H1 (cell line): ENCODE measurements around the gene PSMB5. TPM values are rescaled to one million over a fixed set of nuclear protein-coding genes. Genes with fewer than 3 reads are reported as not detected.

Experiments
- CTCF ChIA-PET: fragments of 300-600 bp; sonication (Branson Sonifier 250); formaldehyde crosslinking; loops from one replicate; lab custom pipeline; 2021; ENCODE audit not compliant: partially characterized antibody; lab: Charles Lee
- POLR2A ChIA-PET: fragments of 300-600 bp; sonication (Branson Sonifier 250); formaldehyde crosslinking; loops from one replicate; lab custom pipeline; 2021; ENCODE audit warnings: inconsistent platforms; ENCODE audit not compliant: partially characterized antibody; lab: Charles Lee
- DNase-seq, 2 experiments: peaks; one replicate each; pipeline versions ENCODE4 v3.0.0 to v3.0.0-alpha.2; 2010 to 2022; ENCODE audit warnings: low spot score in 2 of 2, low read depth in 1 of 2, mixed read lengths in 1 of 2
- FAIRE-seq: peaks from 2 replicates; lab custom pipeline; 2011; peaks lifted over from hg19 to GRCh38; lab: Jason Lieb, UNC
- H2AFZ ChIP-seq: 2 replicates; pipeline ENCODE4 v1.8.1; 2012; ENCODE audit warnings: low read length, inconsistent platforms
- H2AK5ac ChIP-seq: 2 replicates; pipeline ENCODE4 v1.6.1; 2013; ENCODE audit warnings: low read depth, low read length
- H2BK120ac ChIP-seq: replicated peaks from 2 replicates; pipeline ENCODE3; 2013; ENCODE audit warnings: low read depth, low read length, inconsistent platforms
- H2BK12ac ChIP-seq: 2 replicates; pipeline ENCODE4 v1.6.1; 2013; ENCODE audit warnings: low read depth, low read length
- H2BK15ac ChIP-seq: 2 replicates; pipeline ENCODE4 v1.6.1; 2013; ENCODE audit warnings: low read length
- H2BK20ac ChIP-seq: 2 replicates; pipeline ENCODE4 v1.6.1; 2013; ENCODE audit warnings: low read length
- H2BK5ac ChIP-seq: 2 replicates; pipeline ENCODE4 v1.6.1; 2013; ENCODE audit warnings: low read depth, low read length
- H3K14ac ChIP-seq: 2 replicates; pipeline ENCODE4 v1.6.1; 2013; ENCODE audit warnings: inconsistent platforms; ENCODE audit not compliant: insufficient read length
- H3K18ac ChIP-seq: 2 replicates; pipeline ENCODE4 v1.6.1; 2013; ENCODE audit warnings: low read length; ENCODE audit errors: extremely low read depth
- H3K23ac ChIP-seq: 2 replicates; pipeline ENCODE4 v1.6.1; 2013; ENCODE audit warnings: inconsistent platforms; ENCODE audit not compliant: insufficient read length
- H3K23me2 ChIP-seq: 2 replicates; pipeline ENCODE4 v1.6.1; 2013; ENCODE audit warnings: low read depth, low read length
- H3K27ac ChIP-seq: 2 replicates; pipeline ENCODE4 v1.6.1; 2011; ENCODE audit warnings: low read depth, low read length, inconsistent platforms
- H3K27me3 ChIP-seq, 4 experiments: replicated peaks in 1 of 4; 1 replicate in 1 of 4; 2 replicates in 3 of 4; pipeline versions ENCODE4 v1.6.1 to v1.8.1; 2011 to 2013; ENCODE audit warnings: low read length in 3 of 4, mild to moderate bottlenecking in 3 of 4, inconsistent platforms in 2 of 4, mixed read lengths in 2 of 4, moderate library complexity in 1 of 4; ENCODE audit not compliant: control insufficient read depth in 3 of 4, insufficient read depth in 3 of 4; ENCODE audit errors: extremely low read depth in 1 of 4
- H3K36me3 ChIP-seq, 4 experiments: 2 replicates each; pipeline versions ENCODE4 v1.6.1 to v1.8.1; 2011 to 2013; ENCODE audit warnings: mild to moderate bottlenecking in 4 of 4, low read length in 3 of 4, moderate library complexity in 2 of 4, control low read depth in 1 of 4, inconsistent platforms in 1 of 4; ENCODE audit not compliant: insufficient read depth in 4 of 4, control insufficient read depth in 2 of 4
- H3K4ac ChIP-seq: replicated peaks from 2 replicates; pipeline ENCODE3; 2013; ENCODE audit warnings: low read length, low read depth, mixed read lengths, inconsistent platforms; ENCODE audit not compliant: insufficient read length
- H3K4me1 ChIP-seq, 4 experiments: replicated peaks in 1 of 4; 1 replicate in 1 of 4; 2 replicates in 3 of 4; pipeline versions ENCODE4 v1.6.1 to v1.8.1; 2011 to 2013; ENCODE audit warnings: low read length in 3 of 4, inconsistent platforms in 2 of 4, mixed read lengths in 1 of 4; ENCODE audit not compliant: insufficient read depth in 4 of 4, control insufficient read depth in 3 of 4
- H3K4me2 ChIP-seq, 2 experiments: 2 replicates each; pipeline versions ENCODE4 v1.6.1 to v1.8.1; 2011 to 2013; ENCODE audit warnings: low read depth in 2 of 2, low read length in 2 of 2, control low read depth in 1 of 2, inconsistent platforms in 1 of 2, mild to moderate bottlenecking in 1 of 2; ENCODE audit not compliant: insufficient read depth in 1 of 2
- H3K4me3 ChIP-seq, 4 experiments: fragments of 200-600, 300-600 bp in 1 of 4; sonication (generic), shearing (Covaris generic), sonication (Bioruptor Twin) in 1 of 4; 2 replicates each; pipeline versions ENCODE4 v1.5.1 to v1.8.1; 2011 to 2016; ENCODE audit warnings: low read length in 4 of 4, low read depth in 3 of 4, control low read depth in 2 of 4, inconsistent platforms in 2 of 4, mild to moderate bottlenecking in 2 of 4, mixed read lengths in 1 of 4, moderate library complexity in 1 of 4; ENCODE audit not compliant: insufficient read depth in 2 of 4; ENCODE audit errors: extremely low read depth in 1 of 4
- H3K56ac ChIP-seq: replicated peaks from 2 replicates; pipeline ENCODE3; 2013; ENCODE audit warnings: low read depth, mild to moderate bottlenecking, mixed read lengths, low read length, inconsistent platforms; ENCODE audit not compliant: insufficient read length
- H3K79me1 ChIP-seq: 2 replicates; pipeline ENCODE4 v1.6.1; 2013; ENCODE audit warnings: low read depth, low read length, control low read depth
- H3K79me2 ChIP-seq, 2 experiments: 2 replicates each; pipeline versions ENCODE4 v1.6.1 to v1.8.1; 2012 to 2013; ENCODE audit warnings: low read length in 2 of 2, mild to moderate bottlenecking in 2 of 2, inconsistent platforms in 1 of 2; ENCODE audit not compliant: insufficient read depth in 2 of 2, control insufficient read depth in 1 of 2
- H3K9ac ChIP-seq, 4 experiments: replicated peaks in 1 of 4; 1 replicate in 1 of 4; 2 replicates in 3 of 4; pipeline versions ENCODE4 v1.6.1 to v1.8.1; 2011 to 2013; ENCODE audit warnings: low read depth in 3 of 4, low read length in 3 of 4, control low read depth in 2 of 4, mild to moderate bottlenecking in 2 of 4, moderate library complexity in 2 of 4, inconsistent platforms in 1 of 4; ENCODE audit errors: extremely low read depth in 1 of 4
- H3K9me3 ChIP-seq, 2 experiments: 2 replicates each; pipeline versions ENCODE4 v1.6.1 to v1.8.1; 2012 to 2013; ENCODE audit warnings: mild to moderate bottlenecking in 2 of 2, moderate library complexity in 2 of 2, control low read depth in 1 of 2, inconsistent platforms in 1 of 2, low read depth in 1 of 2, low read length in 1 of 2, mixed read lengths in 1 of 2; ENCODE audit not compliant: insufficient read depth in 2 of 2
- H4K20me1 ChIP-seq, 2 experiments: replicated peaks in 1 of 2; 2 replicates each; pipeline versions ENCODE3 to v1.8.1; 2011 to 2013; ENCODE audit warnings: inconsistent platforms in 2 of 2, low read length in 2 of 2, mild to moderate bottlenecking in 1 of 2; ENCODE audit not compliant: insufficient read depth in 2 of 2, control insufficient read depth in 1 of 2
- H4K5ac ChIP-seq: 2 replicates; pipeline ENCODE4 v1.6.1; 2013; ENCODE audit warnings: low read length, low read depth, mixed read lengths, inconsistent platforms; ENCODE audit not compliant: insufficient read length
- H4K8ac ChIP-seq: 2 replicates; pipeline ENCODE4 v1.8.0; 2013; ENCODE audit warnings: mild to moderate bottlenecking, moderate library complexity, low read length, inconsistent platforms; ENCODE audit not compliant: insufficient read depth; ENCODE audit errors: extremely low read depth
- H4K91ac ChIP-seq: replicated peaks from 2 replicates; pipeline ENCODE3; 2013; ENCODE audit warnings: low read length, mixed read lengths, inconsistent platforms; ENCODE audit not compliant: insufficient read length
- CTBP2 ChIP-seq: IDR thresholded peaks from 2 replicates; pipeline ENCODE4 v1.7.0; 2011; ENCODE audit warnings: borderline replicate concordance, mild to moderate bottlenecking, moderate library complexity, mixed read lengths, low read length; ENCODE audit not compliant: insufficient read depth, insufficient read length
- WGBS, 2 experiments: shearing (Covaris generic) in 1 of 2; methylation state at CpG; one replicate each; pipeline versions ENCODE4 v1.1.6 to v1.1.7; 2013 to 2015; ENCODE audit warnings: low lambda C conversion rate in 2 of 2, mixed read lengths in 2 of 2, inconsistent platforms in 1 of 2, low coverage in 1 of 2, missing lambda C conversion rate in 1 of 2; ENCODE audit not compliant: insufficient replicate concordance in 2 of 2, insufficient coverage in 1 of 2, insufficient read length in 1 of 2; ENCODE audit errors: extremely low coverage in 1 of 2, missing lambda C conversion rate in 1 of 2; 5-methylcytosine and 5-hydroxymethylcytosine counted together
- polyA plus RNA-seq, 7 experiments: library from polyadenylated mRNA; depleted of rRNA in 3 of 7; stranded (reverse) in 5 of 7; unstranded in 2 of 7; fragments of >200 nt in 5 of 7; fragments of 200-250 nt in 2 of 7; gene quantifications; 1 replicate in 5 of 7; 2 replicates in 1 of 7; 4 replicates in 1 of 7; pipeline versions ENCODE4 v1.2.1 to v1.2.3, GENCODE V29; 2011 to 2013; ENCODE audit warnings: missing spikeins in 2 of 7, mixed read lengths in 2 of 7
- total RNA-seq: library from RNA; stranded (reverse); fragmentation: NEBNext Ultra II Directional; extraction: Animal tissue kit (Norgen Biotek cat#: 25700); gene quantifications from 2 replicates; pipeline ENCODE4 v1.2.1, GENCODE V29; 2021

Gene PSMB5
- total and polyA plus RNA-seq, 2 of the 8 experiments (the other 6 are each of a cell fraction or from before 2014, with no cell fraction given): 254 to 510 TPM

GRCh38 chr14:23051141-23052057 is 16.7 kb upstream of the PSMB5 start:
- Histone ChIP-seq H3K18ac (no peak overlapping the region), H3K23me2 (peaks cover 3% of the 10 kb centered on the region; the same call in 1 of the 2 replicates)
- TF ChIP-seq CTBP2: no peak
- TF ChIP-seq, all 59 proteins: peak for 0
- H4K5ac ChIP-seq: no peak overlapping the region
- H3K23ac ChIP-seq: no peak overlapping the region
- H3K27ac ChIP-seq: no peak overlapping the region
- H2BK15ac ChIP-seq: no peak overlapping the region
- 91% methylated on average over 5 of the region's 5 CpGs; no CpG with 5 or more reads in 1 of the 2 experiments for WGBS, 2 experiments
- H2BK20ac ChIP-seq: no peak overlapping the region
- H3K79me1 ChIP-seq: no peaks in the 10 kb centered on the region
- no peak for DNase-seq
- H3K14ac ChIP-seq: no peak overlapping the region
- peaks cover 0 to 7% (median 4%) of the 10 kb centered on the region in 4 experiments; a peak in 5 of 7 replicates for H3K4me1 ChIP-seq
- H3K4me2 ChIP-seq: no peak overlapping the region
- H2BK120ac ChIP-seq: no peak overlapping the region
- ChIA-PET POLR2A (interaction anchor here (0.9 to 2.4 kb wide), 8 partner anchors 12 to 69 kb away, joined by 3 to 8 read pairs (median 5); partner anchors contain the start of gene AJUBA), CTCF (interaction anchor here (0.5 to 29.2 kb wide), 22 partner anchors 9 to 121 kb away, joined by 3 to 785 read pairs (median 4); partner anchors contain the start of genes AJUBA and PSMB11)
- H3K9ac ChIP-seq: no peak overlapping the region
- no peak overlapping the region for H2AK5ac ChIP-seq
- no peak for FAIRE-seq
- H3K56ac ChIP-seq: no peak overlapping the region
- no peak overlapping the region for H3K4ac ChIP-seq
- no peak overlapping the region for H2BK5ac ChIP-seq
- no peak overlapping the region for H2BK12ac ChIP-seq
- no peaks in the 10 kb centered on the region for H3K79me2 ChIP-seq
- H3K27me3 ChIP-seq: no peaks in the 10 kb centered on the region
- H4K20me1 ChIP-seq: peaks cover 0 to 2% of the 10 kb centered on the region in 2 experiments
- no peaks in the 10 kb centered on the region for H3K9me3 ChIP-seq
- H2AFZ ChIP-seq: no peak overlapping the region
- H3K4me3 ChIP-seq: no peak overlapping the region
- peaks cover 0 to 10% (median 3%) of the 10 kb centered on the region in 4 experiments; a peak in 5 of 8 replicates for H3K36me3 ChIP-seq
- H4K91ac ChIP-seq: no peak overlapping the region
- H4K8ac ChIP-seq: no peak overlapping the region
